K562 (cell line): ENCODE data around the gene ZNF652. TPM values are rescaled to one million over a fixed set of nuclear protein-coding genes. Genes with fewer than 3 reads are reported as not detected.

ENCODE experiments used
- CREBBP ChIP-seq: IDR thresholded peaks from one replicate; pipeline ENCODE4 v1.6.1; 2012; ENCODE audit warnings: low read depth, mild to moderate bottlenecking, control low read depth, inconsistent platforms, low read length
- CXXC5 ChIP-seq: fragments of 250-450 bp; sonication (Bioruptor Pico); IDR thresholded peaks from 2 replicates; pipeline ENCODE4 v1.8.0; 2022; ENCODE audit warnings: inconsistent platforms, mild to moderate bottlenecking, moderate library complexity
- ILK ChIP-seq: fragments of 450-650 bp; IDR thresholded peaks from 2 replicates; pipeline ENCODE4 v1.6.1; 2016; ENCODE audit warnings: missing genetic modification characterization, low read depth, mild to moderate bottlenecking, missing compliant biosample characterization, moderate library complexity, borderline replicate concordance
- MEIS2 ChIP-seq: fragments of 450-650 bp; IDR thresholded peaks from 2 replicates; pipeline ENCODE4 v1.6.1; 2014; ENCODE audit warnings: mild to moderate bottlenecking; ENCODE audit not compliant: partially characterized antibody
- PCBP1 ChIP-seq: fragments of 200-400 bp; formaldehyde crosslinking; IDR thresholded peaks from 2 replicates; pipeline ENCODE4 v1.6.1; 2018; ENCODE audit warnings: mild to moderate bottlenecking, low read depth, low read length; ENCODE audit not compliant: poor library complexity, severe bottlenecking
- POLR2G ChIP-seq: fragments of 200-400 bp; formaldehyde crosslinking; IDR thresholded peaks from 2 replicates; pipeline ENCODE4 v1.6.1; 2017; ENCODE audit warnings: low read depth, mild to moderate bottlenecking, antibody characterized with exemption, low read length, moderate library complexity
- RBM39 ChIP-seq: fragments of 200-400 bp; formaldehyde crosslinking; optimal IDR thresholded peaks from 2 replicates; pipeline ENCODE3; 2018; ENCODE audit warnings: low read depth, low read length
- ZNF212 ChIP-seq: fragments of 450-650 bp; formaldehyde crosslinking; IDR thresholded peaks from 2 replicates; pipeline ENCODE4 v1.4.0; 2020; ENCODE audit warnings: mild to moderate bottlenecking
- ZNF41 ChIP-seq: fragments of 250-450 bp; sonication (Bioruptor Pico); conservative IDR thresholded peaks from 2 replicates; pipeline ENCODE4 v1.4.0; 2020; ENCODE audit warnings: mild to moderate bottlenecking
- ZNF589 ChIP-seq: fragments of 200-800 bp; sonication (Bioruptor generic); IDR thresholded peaks from 2 replicates; pipeline ENCODE4 v1.6.1; 2016; ENCODE audit warnings: low read depth, missing genetic modification characterization, missing compliant biosample characterization
- polyA plus RNA-seq, 8 experiments: library from polyadenylated mRNA; depleted of rRNA in 4 of 8; stranded (reverse) in 5 of 8; unstranded in 3 of 8; fragments of >200 nt; fragmentation: Nextera tagmentation in 2 of 8; fragmentation: Illumina TruSeq in 1 of 8; extraction: Ambion mirVana in 2 of 8; extraction: Trizol in 1 of 8; gene quantifications; 2 replicates each; pipeline versions ENCODE4 v1.2.1 to v1.2.3, GENCODE V29; 2011 to 2014; ENCODE audit warnings: inconsistent platforms in 1 of 8, missing spikeins in 1 of 8
- total RNA-seq, 7 experiments: library from RNA; depleted of rRNA in 6 of 7; stranded (reverse); fragments of >200 nt in 6 of 7; fragmentation: Illumina TruSeq in 2 of 7; extraction: Trizol in 2 of 7; gene quantifications; 2 replicates each; pipeline versions ENCODE4 v1.2.1 to v1.2.3, GENCODE V29; 2011 to 2021; ENCODE audit warnings: low replicate concordance in 1 of 7
- TF ChIP-seq, protein P1 (sequence below): fragments of 450-650 bp; IDR thresholded peaks from 2 replicates; pipeline ENCODE4 v1.6.1; 2016; ENCODE audit warnings: mild to moderate bottlenecking
- TF ChIP-seq, protein P2 (sequence below), 2 experiments: IDR thresholded peaks; 2 replicates each; pipeline ENCODE4 v1.6.1; 2012; ENCODE audit warnings: improper control_type of control experiment in 2 of 2, low read depth in 2 of 2, low read length in 2 of 2, borderline replicate concordance in 1 of 2
- TF ChIP-seq, protein P3 (sequence below): fragments of 200-800 bp; sonication (Bioruptor generic); IDR thresholded peaks from 2 replicates; pipeline ENCODE4 v1.6.1; 2017; ENCODE audit warnings: missing genetic modification characterization, missing compliant biosample characterization
- TF ChIP-seq, protein P4 (sequence below): fragments of 250-450 bp; sonication (Bioruptor Pico); IDR thresholded peaks from 2 replicates; pipeline ENCODE4 v1.5.0; 2022; ENCODE audit warnings: mild to moderate bottlenecking
- TF ChIP-seq, protein P5 (sequence below), 2 experiments: IDR thresholded peaks; 2 replicates each; pipeline ENCODE4 v1.6.1; 2011; ENCODE audit warnings: borderline replicate concordance in 1 of 2, control low read depth in 1 of 2, low read depth in 1 of 2, low read length in 1 of 2, mild to moderate bottlenecking in 1 of 2, mixed read lengths in 1 of 2, moderate library complexity in 1 of 2; ENCODE audit not compliant: insufficient read depth in 1 of 2, insufficient read length in 1 of 2, poor library complexity in 1 of 2, severe bottlenecking in 1 of 2; ENCODE audit errors: extremely low read depth in 1 of 2

The ZNF652 gene
- total and polyA plus RNA-seq, 9 of the 15 experiments (the other 6 are each of a cell fraction or from before 2014, with no cell fraction given), result 5.1 to 15.5 (median 7.8) TPM

DNA sequence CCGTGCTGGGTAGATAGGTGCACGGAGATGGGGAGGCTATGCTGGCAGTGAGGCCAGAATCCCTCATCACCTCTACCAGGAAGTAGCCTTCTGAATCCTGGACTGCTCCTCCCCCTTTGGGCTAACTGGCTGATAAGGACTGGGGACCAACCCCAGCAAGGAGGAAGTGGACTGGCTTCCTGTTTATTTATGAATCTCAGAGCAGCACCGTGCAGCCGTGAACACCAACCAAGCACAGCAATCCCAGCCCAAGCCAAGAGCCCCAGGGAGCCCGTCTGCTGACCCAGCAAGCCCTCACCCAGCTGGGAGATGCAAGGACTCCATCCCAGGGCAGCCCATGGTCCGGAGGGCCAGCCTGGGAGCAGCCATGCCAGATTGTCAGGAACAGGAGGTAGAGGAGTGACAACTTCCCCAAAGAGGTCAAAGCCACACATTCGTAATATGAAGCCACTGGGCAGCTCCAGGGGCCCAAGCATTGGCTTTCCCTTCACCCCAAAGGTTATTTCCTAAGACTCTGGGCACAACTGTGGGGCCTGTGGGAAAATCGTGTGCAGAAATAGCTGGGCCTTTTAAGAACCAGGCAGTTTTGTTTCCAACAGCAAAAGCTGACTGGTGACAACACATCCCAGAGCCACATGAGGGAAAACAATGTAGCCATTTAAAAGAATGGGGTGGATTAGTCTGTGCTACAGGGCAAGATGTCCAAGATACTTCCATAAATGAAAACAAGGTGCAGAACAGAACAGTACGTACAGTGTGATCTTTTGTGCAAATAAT, 28.7 kb upstream of the ZNF652 start (continued):
- TF ChIP-seq, protein P1, sequence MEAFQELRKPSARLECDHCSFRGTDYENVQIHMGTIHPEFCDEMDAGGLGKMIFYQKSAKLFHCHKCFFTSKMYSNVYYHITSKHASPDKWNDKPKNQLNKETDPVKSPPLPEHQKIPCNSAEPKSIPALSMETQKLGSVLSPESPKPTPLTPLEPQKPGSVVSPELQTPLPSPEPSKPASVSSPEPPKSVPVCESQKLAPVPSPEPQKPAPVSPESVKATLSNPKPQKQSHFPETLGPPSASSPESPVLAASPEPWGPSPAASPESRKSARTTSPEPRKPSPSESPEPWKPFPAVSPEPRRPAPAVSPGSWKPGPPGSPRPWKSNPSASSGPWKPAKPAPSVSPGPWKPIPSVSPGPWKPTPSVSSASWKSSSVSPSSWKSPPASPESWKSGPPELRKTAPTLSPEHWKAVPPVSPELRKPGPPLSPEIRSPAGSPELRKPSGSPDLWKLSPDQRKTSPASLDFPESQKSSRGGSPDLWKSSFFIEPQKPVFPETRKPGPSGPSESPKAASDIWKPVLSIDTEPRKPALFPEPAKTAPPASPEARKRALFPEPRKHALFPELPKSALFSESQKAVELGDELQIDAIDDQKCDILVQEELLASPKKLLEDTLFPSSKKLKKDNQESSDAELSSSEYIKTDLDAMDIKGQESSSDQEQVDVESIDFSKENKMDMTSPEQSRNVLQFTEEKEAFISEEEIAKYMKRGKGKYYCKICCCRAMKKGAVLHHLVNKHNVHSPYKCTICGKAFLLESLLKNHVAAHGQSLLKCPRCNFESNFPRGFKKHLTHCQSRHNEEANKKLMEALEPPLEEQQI, result 0 out of 2 replicates have a peak, but pooled peaks have one; percentile 29
- TF ChIP-seq CREBBP (no peak), ILK (tag) (no peak), ZNF212 (CRISPR knock-in tag) (0 out of 2 replicates have a peak, but pooled peaks have one; percentile 33), PCBP1 (no peak), POLR2G (peak; percentile 52), CXXC5 (CRISPR knock-in tag) (peak; percentile 62), RBM39 (no peak), MEIS2 (peak; percentile 52), ZNF589 (CRISPR knock-in tag) (peak; percentile 52; the same call in 1 of the 2 replicates), ZNF41 (CRISPR knock-in tag) (no peak)
- TF ChIP-seq, protein P2, sequence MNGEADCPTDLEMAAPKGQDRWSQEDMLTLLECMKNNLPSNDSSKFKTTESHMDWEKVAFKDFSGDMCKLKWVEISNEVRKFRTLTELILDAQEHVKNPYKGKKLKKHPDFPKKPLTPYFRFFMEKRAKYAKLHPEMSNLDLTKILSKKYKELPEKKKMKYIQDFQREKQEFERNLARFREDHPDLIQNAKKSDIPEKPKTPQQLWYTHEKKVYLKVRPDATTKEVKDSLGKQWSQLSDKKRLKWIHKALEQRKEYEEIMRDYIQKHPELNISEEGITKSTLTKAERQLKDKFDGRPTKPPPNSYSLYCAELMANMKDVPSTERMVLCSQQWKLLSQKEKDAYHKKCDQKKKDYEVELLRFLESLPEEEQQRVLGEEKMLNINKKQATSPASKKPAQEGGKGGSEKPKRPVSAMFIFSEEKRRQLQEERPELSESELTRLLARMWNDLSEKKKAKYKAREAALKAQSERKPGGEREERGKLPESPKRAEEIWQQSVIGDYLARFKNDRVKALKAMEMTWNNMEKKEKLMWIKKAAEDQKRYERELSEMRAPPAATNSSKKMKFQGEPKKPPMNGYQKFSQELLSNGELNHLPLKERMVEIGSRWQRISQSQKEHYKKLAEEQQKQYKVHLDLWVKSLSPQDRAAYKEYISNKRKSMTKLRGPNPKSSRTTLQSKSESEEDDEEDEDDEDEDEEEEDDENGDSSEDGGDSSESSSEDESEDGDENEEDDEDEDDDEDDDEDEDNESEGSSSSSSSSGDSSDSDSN (IDR thresholded peaks at IDR 0.05; ENCODE audit: borderline replicate concordance in 1 of 2, low read depth in 2 of 2, low read length in 2 of 2), result no peak
- TF ChIP-seq, protein P3, sequence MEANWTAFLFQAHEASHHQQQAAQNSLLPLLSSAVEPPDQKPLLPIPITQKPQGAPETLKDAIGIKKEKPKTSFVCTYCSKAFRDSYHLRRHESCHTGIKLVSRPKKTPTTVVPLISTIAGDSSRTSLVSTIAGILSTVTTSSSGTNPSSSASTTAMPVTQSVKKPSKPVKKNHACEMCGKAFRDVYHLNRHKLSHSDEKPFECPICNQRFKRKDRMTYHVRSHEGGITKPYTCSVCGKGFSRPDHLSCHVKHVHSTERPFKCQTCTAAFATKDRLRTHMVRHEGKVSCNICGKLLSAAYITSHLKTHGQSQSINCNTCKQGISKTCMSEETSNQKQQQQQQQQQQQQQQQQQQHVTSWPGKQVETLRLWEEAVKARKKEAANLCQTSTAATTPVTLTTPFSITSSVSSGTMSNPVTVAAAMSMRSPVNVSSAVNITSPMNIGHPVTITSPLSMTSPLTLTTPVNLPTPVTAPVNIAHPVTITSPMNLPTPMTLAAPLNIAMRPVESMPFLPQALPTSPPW, result peak; percentile 16; the same call in 1 of the 2 replicates
- TF ChIP-seq, protein P4, sequence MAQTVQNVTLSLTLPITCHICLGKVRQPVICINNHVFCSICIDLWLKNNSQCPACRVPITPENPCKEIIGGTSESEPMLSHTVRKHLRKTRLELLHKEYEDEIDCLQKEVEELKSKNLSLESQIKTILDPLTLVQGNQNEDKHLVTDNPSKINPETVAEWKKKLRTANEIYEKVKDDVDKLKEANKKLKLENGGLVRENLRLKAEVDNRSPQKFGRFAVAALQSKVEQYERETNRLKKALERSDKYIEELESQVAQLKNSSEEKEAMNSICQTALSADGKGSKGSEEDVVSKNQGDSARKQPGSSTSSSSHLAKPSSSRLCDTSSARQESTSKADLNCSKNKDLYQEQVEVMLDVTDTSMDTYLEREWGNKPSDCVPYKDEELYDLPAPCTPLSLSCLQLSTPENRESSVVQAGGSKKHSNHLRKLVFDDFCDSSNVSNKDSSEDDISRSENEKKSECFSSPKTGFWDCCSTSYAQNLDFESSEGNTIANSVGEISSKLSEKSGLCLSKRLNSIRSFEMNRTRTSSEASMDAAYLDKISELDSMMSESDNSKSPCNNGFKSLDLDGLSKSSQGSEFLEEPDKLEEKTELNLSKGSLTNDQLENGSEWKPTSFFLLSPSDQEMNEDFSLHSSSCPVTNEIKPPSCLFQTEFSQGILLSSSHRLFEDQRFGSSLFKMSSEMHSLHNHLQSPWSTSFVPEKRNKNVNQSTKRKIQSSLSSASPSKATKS (CRISPR knock-in tag), result no peak
- TF ChIP-seq, protein P5, sequence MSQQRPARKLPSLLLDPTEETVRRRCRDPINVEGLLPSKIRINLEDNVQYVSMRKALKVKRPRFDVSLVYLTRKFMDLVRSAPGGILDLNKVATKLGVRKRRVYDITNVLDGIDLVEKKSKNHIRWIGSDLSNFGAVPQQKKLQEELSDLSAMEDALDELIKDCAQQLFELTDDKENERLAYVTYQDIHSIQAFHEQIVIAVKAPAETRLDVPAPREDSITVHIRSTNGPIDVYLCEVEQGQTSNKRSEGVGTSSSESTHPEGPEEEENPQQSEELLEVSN (IDR thresholded peaks at IDR 0.05; ENCODE audit: borderline replicate concordance in 1 of 2, extremely low read depth in 1 of 2, insufficient read depth in 1 of 2, insufficient read length in 1 of 2, low read depth in 1 of 2, low read length in 1 of 2, poor library complexity in 1 of 2, severe bottlenecking in 1 of 2), result peak in 1 of 2 experiments; percentile 15
